ENCODE data around the gene LGI1.

GRCh38 chr10:93756118-93756517, 1.6 kb upstream of the LGI1 start:
- TF ChIP-seq EZH2phosphoT487 (IDR thresholded peaks at IDR 0.05; ENCODE audit: insufficient read depth, low read depth) (no peak), EZH2 (IDR thresholded peaks at IDR 0.05; ENCODE audit: insufficient read depth, poor library complexity, severe bottlenecking) (no peak)
